HCT116 (cell line): ENCODE results near the gene FCER2. TPM values are rescaled to one million over a fixed set of nuclear protein-coding genes. Genes with fewer than 3 reads are reported as not detected.

ENCODE experiments used
- ATAC-seq: fragments of 200-7000 bp; cut with Tn5 transposase; 2 replicates; pipeline ENCODE4 v1.9.1; 2020; ENCODE audit warnings: mild to moderate bottlenecking, moderate library complexity
- BruUV-seq: library from RNA; stranded (reverse); fragments of 400-500 nt; replicated peaks from 2 replicates; lab custom pipeline; 2021; lab: Mats Ljungman, UMichigan
- CTCF ChIA-PET: fragments of 300-600 bp; sonication (Branson Sonifier 250); formaldehyde crosslinking; loops from one replicate; lab custom pipeline; 2021; ENCODE audit warnings: antibody characterized with exemption; lab: Charles Lee
- POLR2A ChIA-PET: fragments of 300-600, 350-600 bp; sonication (Branson Sonifier 250); formaldehyde crosslinking; loops from one replicate; lab custom pipeline; 2021; ENCODE audit warnings: antibody characterized with exemption; lab: Charles Lee
- RAD21 ChIA-PET, 2 experiments: fragments of 300-600 bp; sonication (Branson Sonifier 250); formaldehyde crosslinking; loops; one replicate each; lab custom pipeline; 2023; ENCODE audit warnings: low total read pairs in 2 of 2; ENCODE audit not compliant: uncharacterized antibody in 2 of 2, unreplicated experiment in 2 of 2, low non-redundant PET in 1 of 2; lab: Charles Lee
- DNase-seq: peaks from one replicate; pipeline ENCODE4 v3.0.0-alpha.2; 2010; ENCODE audit warnings: low read depth, low spot score
- H2AFZ ChIP-seq: fragments of 200-600 bp; shearing (Covaris generic), sonication (generic); 2 replicates; pipeline ENCODE4 v1.6.1; 2017; ENCODE audit warnings: low read depth, mixed run types, mixed read lengths, antibody characterized with exemption, low read length; ENCODE audit not compliant: poor library complexity, severe bottlenecking
- H3K27ac ChIP-seq: 2 replicates; pipeline ENCODE4 v1.5.1; 2012; ENCODE audit warnings: low read depth, low read length
- H3K27me3 ChIP-seq: fragments of 200-600 bp; sonication (generic); 2 replicates; pipeline ENCODE4 v1.6.1; 2016; ENCODE audit warnings: mixed run types, low read length, mixed read lengths; ENCODE audit not compliant: insufficient read depth
- H3K36me3 ChIP-seq, 2 experiments: fragments of 200-500 bp in 1 of 2; fragments of 200-600 bp in 1 of 2; sonication (Bioruptor generic) in 1 of 2; sonication (generic) in 1 of 2; 2 replicates each; pipeline versions ENCODE4 v1.5.1 to v1.6.1; 2014 to 2016; ENCODE audit warnings: low read length in 2 of 2, inconsistent platforms in 1 of 2, mixed read lengths in 1 of 2, mixed run types in 1 of 2; ENCODE audit not compliant: insufficient read depth in 2 of 2, control insufficient read depth in 1 of 2
- H3K4me1 ChIP-seq, 2 experiments: fragments of 200-600 bp in 1 of 2; sonication (generic) in 1 of 2; 2 replicates each; pipeline versions ENCODE4 v1.5.1 to v1.6.1; 2012 to 2017; ENCODE audit warnings: low read length in 2 of 2, inconsistent platforms in 1 of 2, mild to moderate bottlenecking in 1 of 2, mixed read lengths in 1 of 2, mixed run types in 1 of 2, moderate library complexity in 1 of 2; ENCODE audit not compliant: insufficient read depth in 2 of 2, control insufficient read depth in 1 of 2
- H3K4me2 ChIP-seq: fragments of 200-600 bp; sonication (generic); 2 replicates; pipeline ENCODE4 v1.6.1; 2017; ENCODE audit warnings: mixed run types, low read length, mixed read lengths
- H3K4me3 ChIP-seq, 2 experiments: fragments of 200-600 bp in 1 of 2; sonication (generic) in 1 of 2; replicated peaks in 1 of 2; 2 replicates each; pipeline ENCODE4 v1.5.1; 2011 to 2016; ENCODE audit warnings: low read length in 2 of 2, control low read depth in 1 of 2, low read depth in 1 of 2, mild to moderate bottlenecking in 1 of 2, mixed read lengths in 1 of 2, mixed run types in 1 of 2
- H3K79me2 ChIP-seq: fragments of 200-600 bp; sonication (generic); 2 replicates; pipeline ENCODE4 v1.6.1; 2017; ENCODE audit warnings: mild to moderate bottlenecking, mixed run types, low read length, moderate library complexity, mixed read lengths; ENCODE audit not compliant: insufficient read depth
- H3K9ac ChIP-seq: fragments of 200-600 bp; sonication (generic); 2 replicates; pipeline ENCODE4 v1.6.1; 2016; ENCODE audit warnings: low read length, mixed read lengths
- H3K9me2 ChIP-seq: fragments of 200-600 bp; sonication (generic), shearing (Covaris generic); 2 replicates; pipeline ENCODE4 v1.6.1; 2017; ENCODE audit warnings: mixed run types, mild to moderate bottlenecking, moderate library complexity; ENCODE audit not compliant: insufficient read depth
- H3K9me3 ChIP-seq, 2 experiments: fragments of 200-500 bp in 1 of 2; fragments of 200-600 bp in 1 of 2; sonication (Bioruptor generic) in 1 of 2; sonication (generic) in 1 of 2; 2 replicates each; pipeline ENCODE4 v1.6.1; 2014 to 2017; ENCODE audit warnings: low read length in 2 of 2, mixed read lengths in 2 of 2, inconsistent platforms in 1 of 2, low read depth in 1 of 2, mild to moderate bottlenecking in 1 of 2, mixed run types in 1 of 2, moderate library complexity in 1 of 2; ENCODE audit not compliant: control insufficient read depth in 1 of 2, insufficient read depth in 1 of 2
- H4K20me1 ChIP-seq: fragments of 200-600 bp; sonication (generic), shearing (Covaris generic); 2 replicates; pipeline ENCODE4 v1.6.1; 2017; ENCODE audit warnings: mixed run types, mild to moderate bottlenecking, moderate library complexity; ENCODE audit not compliant: insufficient read depth
- EGR1 ChIP-seq: IDR thresholded peaks from 2 replicates; pipeline ENCODE4 v1.6.1; 2012; ENCODE audit warnings: low read depth
- ELF1 ChIP-seq: IDR thresholded peaks from 2 replicates; pipeline ENCODE4 v1.6.1; 2012; ENCODE audit warnings: low read depth, borderline replicate concordance
- POLR2A ChIP-seq: IDR thresholded peaks from 2 replicates; pipeline ENCODE4 v1.7.0; 2011; ENCODE audit warnings: borderline replicate concordance; ENCODE audit not compliant: insufficient read depth, insufficient read length; ENCODE audit errors: extremely low read depth
- POLR2AphosphoS5 ChIP-seq: IDR thresholded peaks from 2 replicates; pipeline ENCODE4 v1.6.1; 2011; ENCODE audit warnings: mild to moderate bottlenecking, low read depth, low read length, moderate library complexity
- REST ChIP-seq: IDR thresholded peaks from 2 replicates; pipeline ENCODE4 v1.6.1; 2012; ENCODE audit warnings: low read depth
- SP1 ChIP-seq: IDR thresholded peaks from 2 replicates; pipeline ENCODE4 v1.6.1; 2012; ENCODE audit warnings: low read depth
- SRF ChIP-seq: IDR thresholded peaks from 2 replicates; pipeline ENCODE4 v1.6.1; 2012; ENCODE audit warnings: low read depth
- ZBTB33 ChIP-seq: IDR thresholded peaks from 2 replicates; pipeline ENCODE4 v1.6.1; 2011; ENCODE audit warnings: mild to moderate bottlenecking, low read length, moderate library complexity; ENCODE audit not compliant: insufficient replicate concordance; ENCODE audit errors: extremely low read depth
- ZNF274 ChIP-seq: fragments of 200-500 bp; sonication (Bioruptor generic); IDR thresholded peaks from 2 replicates; pipeline ENCODE4 v1.6.1; 2014; ENCODE audit warnings: mild to moderate bottlenecking, low read depth, low read length, inconsistent platforms
- intact Hi-C: fragments of 100-400 bp; cut with micrococcal nuclease; formaldehyde crosslinking; loops from 2 replicates; pipeline ENCODE4 v1.10.0; 2022
- total RNA-seq: library from RNA; stranded (reverse); gene quantifications from one replicate; pipeline ENCODE4 v1.2.1, GENCODE V29; 2021; ENCODE audit not compliant: unreplicated experiment

The FCER2 gene
- total RNA-seq, 1 experiment from 2014 or later: 0.20 TPM

- BruUV-seq: no TSS peak
These were observed 49.3 kb upstream of the FCER2 start for GRCh38 chr19:7751157-7751783.

More at GRCh38 chr19:7751157-7751783, 49.3 kb upstream of the FCER2 start:
- no peaks in the 10 kb centered on the region for H3K36me3 ChIP-seq
- H2AFZ ChIP-seq: no peak overlapping the region
- no peaks in the 10 kb centered on the region for H3K27me3 ChIP-seq
- H3K4me2 ChIP-seq: no peak overlapping the region
- CTCF ChIA-PET: no interaction called here
- no peak for TF ChIP-seq ZNF274
- TF ChIP-seq ELF1: no peak
- no peak for TF ChIP-seq SRF
- TF ChIP-seq ZBTB33: no peak
- TF ChIP-seq EGR1: no peak
- TF ChIP-seq POLR2AphosphoS5: no peak
- TF ChIP-seq SP1: no peak
- no peak for TF ChIP-seq REST
- TF ChIP-seq POLR2A: no peak
- intact Hi-C loops: no loop called here
- H3K4me1 ChIP-seq: no peaks in the 10 kb centered on the region
- H3K9ac ChIP-seq: no peak overlapping the region
- RAD21 ChIA-PET: no interaction called here
- H3K79me2 ChIP-seq: no peaks in the 10 kb centered on the region
- no peaks in the 10 kb centered on the region for H3K9me2 ChIP-seq
- H3K9me3 ChIP-seq: peaks cover 2 to 3% of the 10 kb centered on the region in 2 experiments; a peak in 2 of 4 replicates
- no peak overlapping the region for H3K27ac ChIP-seq
- no peak for DNase-seq
- no peak for ATAC-seq
- H4K20me1 ChIP-seq: no peaks in the 10 kb centered on the region
- POLR2A ChIA-PET: interaction anchor here (0.7 kb wide), 1 partner anchor 425 kb away, joined by 3 read pairs; no protein-coding TSS in a partner anchor
- no peak overlapping the region for H3K4me3 ChIP-seq
